Measurements from ENCODE around the gene INPP5F.

DNA sequence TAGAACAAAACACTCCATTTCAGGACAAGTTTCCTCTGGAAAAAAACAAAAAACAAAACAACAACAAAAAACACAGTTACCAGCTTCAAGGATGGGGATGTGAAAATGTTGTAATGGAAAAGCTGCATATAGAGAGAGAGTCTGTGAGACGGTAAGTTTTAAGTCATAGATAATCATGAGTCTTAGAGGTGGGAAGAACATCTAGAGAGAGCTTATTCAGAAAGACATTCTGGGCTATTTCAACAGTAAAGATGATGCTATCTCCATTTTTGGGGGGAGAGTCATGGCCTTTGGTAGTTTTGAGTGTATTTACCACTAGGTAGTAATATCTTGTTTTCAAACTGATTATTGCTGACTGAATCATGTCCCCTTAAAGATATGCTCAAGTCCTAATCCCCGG lies 23.3 kb upstream of the INPP5F start:
- TF ChIP-seq CTCF (IDR thresholded peaks at IDR 0.05; ENCODE audit: low read length) (no peak), EZH2 (IDR thresholded peaks at IDR 0.05; ENCODE audit: borderline replicate concordance, low read length) (no peak)
